HG02938 (cell line): ENCODE data around the gene LRRC3.

ENCODE experiments used
- ATAC-seq: cut with Tn5 transposase; IDR thresholded peaks from one replicate; pipeline ENCODE4 v1.9.1; 2021; ENCODE audit warnings: mild to moderate bottlenecking, moderate library complexity; ENCODE audit not compliant: unreplicated experiment

The LRRC3 gene

GRCh38 chr21:44510109-44510507 lies 54.8 kb downstream of the LRRC3 start:
- no peak for ATAC-seq

- ATAC-seq, result no peak
Observed at GRCh38 chr21:44510508-44511218, 55.4 kb downstream of the LRRC3 start.

GRCh38 chr21:44511219-44511937 lies 56.1 kb downstream of the LRRC3 start:
- no peak for ATAC-seq
